ENCODE data around the gene THAP4.

GRCh38 chr2:241582328-241582727 lies 54.6 kb downstream of the THAP4 start:
- TF ChIP-seq TCF7L2 (IDR thresholded peaks at IDR 0.05; ENCODE audit: borderline replicate concordance, extremely low read depth, insufficient read depth, insufficient read length) (no peak), RAD21 (IDR thresholded peaks at IDR 0.05; ENCODE audit: low read depth) (no peak), POLR2AphosphoS5 (IDR thresholded peaks at IDR 0.05; ENCODE audit: low read depth, low read length) (no peak), ZNF274 (IDR thresholded peaks at IDR 0.05; ENCODE audit: low read depth, low read length) (no peak), POLR2A (IDR thresholded peaks at IDR 0.05; ENCODE audit: borderline replicate concordance, extremely low read depth, insufficient read depth, insufficient read length) (no peak)
- TF ChIP-seq, protein P1, sequence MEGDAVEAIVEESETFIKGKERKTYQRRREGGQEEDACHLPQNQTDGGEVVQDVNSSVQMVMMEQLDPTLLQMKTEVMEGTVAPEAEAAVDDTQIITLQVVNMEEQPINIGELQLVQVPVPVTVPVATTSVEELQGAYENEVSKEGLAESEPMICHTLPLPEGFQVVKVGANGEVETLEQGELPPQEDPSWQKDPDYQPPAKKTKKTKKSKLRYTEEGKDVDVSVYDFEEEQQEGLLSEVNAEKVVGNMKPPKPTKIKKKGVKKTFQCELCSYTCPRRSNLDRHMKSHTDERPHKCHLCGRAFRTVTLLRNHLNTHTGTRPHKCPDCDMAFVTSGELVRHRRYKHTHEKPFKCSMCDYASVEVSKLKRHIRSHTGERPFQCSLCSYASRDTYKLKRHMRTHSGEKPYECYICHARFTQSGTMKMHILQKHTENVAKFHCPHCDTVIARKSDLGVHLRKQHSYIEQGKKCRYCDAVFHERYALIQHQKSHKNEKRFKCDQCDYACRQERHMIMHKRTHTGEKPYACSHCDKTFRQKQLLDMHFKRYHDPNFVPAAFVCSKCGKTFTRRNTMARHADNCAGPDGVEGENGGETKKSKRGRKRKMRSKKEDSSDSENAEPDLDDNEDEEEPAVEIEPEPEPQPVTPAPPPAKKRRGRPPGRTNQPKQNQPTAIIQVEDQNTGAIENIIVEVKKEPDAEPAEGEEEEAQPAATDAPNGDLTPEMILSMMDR (IDR thresholded peaks at IDR 0.05 in 2 of 3, conservative IDR thresholded peaks at IDR 0.05 in 1 of 3; ENCODE audit: borderline replicate concordance in 1 of 3, insufficient read depth in 1 of 3, low read depth in 2 of 3, low read length in 2 of 3) = no peak

All from HCT116 (cell line).